Measurements from ENCODE around the gene CHST4. TPM values are rescaled to one million over a fixed set of nuclear protein-coding genes. Genes with fewer than 3 reads are reported as not detected.

CHST4 gene
- total and polyA plus RNA-seq, 2 donors (not counting 3 experiments of a cell fraction or from before 2014, with no cell fraction given): not detected

DNA sequence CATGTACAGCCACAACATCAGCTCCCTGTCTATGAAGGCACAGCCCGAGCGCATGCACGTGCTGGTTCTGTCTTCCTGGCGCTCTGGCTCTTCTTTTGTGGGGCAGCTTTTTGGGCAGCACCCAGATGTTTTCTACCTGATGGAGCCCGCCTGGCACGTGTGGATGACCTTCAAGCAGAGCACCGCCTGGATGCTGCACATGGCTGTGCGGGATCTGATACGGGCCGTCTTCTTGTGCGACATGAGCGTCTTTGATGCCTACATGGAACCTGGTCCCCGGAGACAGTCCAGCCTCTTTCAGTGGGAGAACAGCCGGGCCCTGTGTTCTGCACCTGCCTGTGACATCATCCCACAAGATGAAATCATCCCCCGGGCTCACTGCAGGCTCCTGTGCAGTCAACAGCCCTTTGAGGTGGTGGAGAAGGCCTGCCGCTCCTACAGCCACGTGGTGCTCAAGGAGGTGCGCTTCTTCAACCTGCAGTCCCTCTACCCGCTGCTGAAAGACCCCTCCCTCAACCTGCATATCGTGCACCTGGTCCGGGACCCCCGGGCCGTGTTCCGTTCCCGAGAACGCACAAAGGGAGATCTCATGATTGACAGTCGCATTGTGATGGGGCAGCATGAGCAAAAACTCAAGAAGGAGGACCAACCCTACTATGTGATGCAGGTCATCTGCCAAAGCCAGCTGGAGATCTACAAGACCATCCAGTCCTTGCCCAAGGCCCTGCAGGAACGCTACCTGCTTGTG lies 10.7 kb downstream of the CHST4 start:
- no peaks in the 10 kb centered on the region for H4K20me1 ChIP-seq (replicated peaks; ENCODE audit: control insufficient read depth, extremely low read depth, insufficient read depth, low read length)
- H3K27me3 ChIP-seq (ENCODE audit: control insufficient read depth in 2 of 2, insufficient read depth in 2 of 2, low read length in 2 of 2): peaks cover 0 to 2% of the 10 kb centered on the region in 2 experiments
- no peaks in the 10 kb centered on the region for H3K36me3 ChIP-seq (ENCODE audit: control insufficient read depth in 2 of 2, extremely low read depth in 1 of 2, insufficient read depth in 2 of 2, low read length in 2 of 2)
- DNase-seq (ENCODE audit: low read depth, low spot score) (no peak), FAIRE-seq (no peak)
- H3K79me2 ChIP-seq (ENCODE audit: control insufficient read depth, insufficient read depth, low read length): no peaks in the 10 kb centered on the region
- no peaks in the 10 kb centered on the region for H3K4me1 ChIP-seq (ENCODE audit: control insufficient read depth, extremely low read depth, insufficient read depth, low read length)
- H3K9me1 ChIP-seq (replicated peaks; ENCODE audit: control insufficient read depth, extremely low read depth, insufficient read depth, low read length): no peaks in the 10 kb centered on the region
- H3K27ac ChIP-seq (ENCODE audit: insufficient read depth, low read depth, low read length): no peak overlapping the region
- H3K9me3 ChIP-seq (replicated peaks; ENCODE audit: control insufficient read depth, insufficient read depth, low read length): no peaks in the 10 kb centered on the region
- TF ChIP-seq, protein P1, sequence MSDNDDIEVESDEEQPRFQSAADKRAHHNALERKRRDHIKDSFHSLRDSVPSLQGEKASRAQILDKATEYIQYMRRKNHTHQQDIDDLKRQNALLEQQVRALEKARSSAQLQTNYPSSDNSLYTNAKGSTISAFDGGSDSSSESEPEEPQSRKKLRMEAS (IDR thresholded peaks at IDR 0.05; ENCODE audit: insufficient read depth, insufficient read length): no peak
- TF ChIP-seq GATA2 (IDR thresholded peaks at IDR 0.05; ENCODE audit: insufficient read depth, insufficient read length, low read depth, low read length) (no peak), FOS (IDR thresholded peaks at IDR 0.05; ENCODE audit: borderline replicate concordance, insufficient read depth, low read length) (no peak), POLR2AphosphoS5 (IDR thresholded peaks at IDR 0.05; ENCODE audit: insufficient read depth, low read depth, low read length) (no peak), EZH2 (IDR thresholded peaks at IDR 0.05; ENCODE audit: borderline replicate concordance, low read depth, low read length, severe bottlenecking) (no peak), MYC (IDR thresholded peaks at IDR 0.05; ENCODE audit: low read depth, low read length) (no peak), POLR2A (IDR thresholded peaks at IDR 0.05; ENCODE audit: low read depth, low read length) (no peak), JUN (IDR thresholded peaks at IDR 0.05; ENCODE audit: borderline replicate concordance, insufficient read depth, insufficient read length, low read depth) (no peak)
- TF ChIP-seq, protein P2, sequence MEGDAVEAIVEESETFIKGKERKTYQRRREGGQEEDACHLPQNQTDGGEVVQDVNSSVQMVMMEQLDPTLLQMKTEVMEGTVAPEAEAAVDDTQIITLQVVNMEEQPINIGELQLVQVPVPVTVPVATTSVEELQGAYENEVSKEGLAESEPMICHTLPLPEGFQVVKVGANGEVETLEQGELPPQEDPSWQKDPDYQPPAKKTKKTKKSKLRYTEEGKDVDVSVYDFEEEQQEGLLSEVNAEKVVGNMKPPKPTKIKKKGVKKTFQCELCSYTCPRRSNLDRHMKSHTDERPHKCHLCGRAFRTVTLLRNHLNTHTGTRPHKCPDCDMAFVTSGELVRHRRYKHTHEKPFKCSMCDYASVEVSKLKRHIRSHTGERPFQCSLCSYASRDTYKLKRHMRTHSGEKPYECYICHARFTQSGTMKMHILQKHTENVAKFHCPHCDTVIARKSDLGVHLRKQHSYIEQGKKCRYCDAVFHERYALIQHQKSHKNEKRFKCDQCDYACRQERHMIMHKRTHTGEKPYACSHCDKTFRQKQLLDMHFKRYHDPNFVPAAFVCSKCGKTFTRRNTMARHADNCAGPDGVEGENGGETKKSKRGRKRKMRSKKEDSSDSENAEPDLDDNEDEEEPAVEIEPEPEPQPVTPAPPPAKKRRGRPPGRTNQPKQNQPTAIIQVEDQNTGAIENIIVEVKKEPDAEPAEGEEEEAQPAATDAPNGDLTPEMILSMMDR (IDR thresholded peaks at IDR 0.05; ENCODE audit: extremely low read depth in 1 of 2, insufficient read depth in 1 of 2, low read depth in 1 of 2, low read length in 2 of 2): no peak
- no peak overlapping the region for H3K9ac ChIP-seq (replicated peaks; ENCODE audit: extremely low read depth, insufficient read depth, low read length)
- no peak overlapping the region for H2AFZ ChIP-seq (ENCODE audit: low read depth, low read length)
- BruUV-seq (replicated peaks): no TSS peak
- CTCF ChIA-PET: interaction anchor here (0.9 to 2.8 kb wide), 2 partner anchors 58 to 124 kb away, joined by 4 to 22 read pairs; no protein-coding TSS in a partner anchor
- intact Hi-C loops (cut with micrococcal nuclease): loop anchor here (1.0 kb wide), 2 partner anchors 58 to 125 kb away; no protein-coding TSS in a partner anchor
- H3K4me2 ChIP-seq (ENCODE audit: insufficient read depth, low read length): no peak overlapping the region
- dilution Hi-C loops (cut with MboI; ENCODE audit: extremely low pct_ligation_motif_present, low sequenced_read_pairs): no loop called here
- no peak overlapping the region for H3K4me3 ChIP-seq (replicated peaks in 1 of 3; ENCODE audit: insufficient read depth in 1 of 3, low read depth in 1 of 3, low read length in 3 of 3)
- POLR2A ChIA-PET: no interaction called here
